SK-N-SH (cell line): Measurements from ENCODE around the gene FGF8. TPM values are rescaled to one million over a fixed set of nuclear protein-coding genes. Genes with fewer than 3 reads are reported as not detected.

ENCODE experiments used
- CTCF ChIA-PET: fragments of 300-600, 350-600 bp; formaldehyde crosslinking; extraction: SDS; loops from one replicate; lab custom pipeline; 2021; lab: Yijun Ruan, JAX
- POLR2A ChIA-PET: fragments of 350-600 bp; sonication (Branson Sonifier 250); formaldehyde crosslinking; extraction: SDS; loops from one replicate; lab custom pipeline; 2020; ENCODE audit warnings: antibody characterized with exemption, inconsistent platforms; lab: Yijun Ruan, JAX
- DNase-seq: peaks from one replicate; pipeline ENCODE4 v3.0.0; 2012
- H2AFZ ChIP-seq: fragments of 200-600 bp; sonication (generic); 2 replicates; pipeline ENCODE4 v1.8.1; 2016; ENCODE audit warnings: antibody characterized with exemption, mild to moderate bottlenecking, low read depth
- H3F3A ChIP-seq: fragments of 200-600 bp; sonication (generic); replicated peaks from 2 replicates; pipeline ENCODE3; 2016; ENCODE audit warnings: antibody characterized with exemption, mild to moderate bottlenecking; ENCODE audit not compliant: insufficient read depth
- H3K27ac ChIP-seq, 2 experiments: fragments of 200-500 bp in 1 of 2; fragments of 200-600 bp in 1 of 2; sonication (Bioruptor generic) in 1 of 2; sonication (generic), shearing (Covaris generic) in 1 of 2; 2 replicates each; pipeline versions ENCODE4 v1.5.1 to v1.6.1; 2014 to 2016; ENCODE audit warnings: low read depth in 2 of 2, inconsistent platforms in 1 of 2, low read length in 1 of 2, mild to moderate bottlenecking in 1 of 2, mixed read lengths in 1 of 2
- H3K27me3 ChIP-seq: fragments of 200-600 bp; sonication (generic), shearing (Covaris generic); 2 replicates; pipeline ENCODE4 v1.6.1; 2016; ENCODE audit warnings: mixed run types; ENCODE audit not compliant: insufficient read depth
- H3K36me3 ChIP-seq, 2 experiments: fragments of 200-500 bp in 1 of 2; fragments of 200-600 bp in 1 of 2; sonication (Bioruptor generic) in 1 of 2; sonication (generic) in 1 of 2; replicated peaks in 1 of 2; 2 replicates each; pipeline versions ENCODE3 to v1.5.1; 2014 to 2016; ENCODE audit warnings: low read length in 1 of 2, mild to moderate bottlenecking in 1 of 2; ENCODE audit not compliant: insufficient read depth in 2 of 2, control insufficient read depth in 1 of 2
- H3K4me1 ChIP-seq, 2 experiments: fragments of 200-500 bp in 1 of 2; fragments of 200-600 bp in 1 of 2; sonication (Bioruptor generic) in 1 of 2; sonication (generic), shearing (Covaris generic) in 1 of 2; 2 replicates each; pipeline versions ENCODE4 v1.5.1 to v1.6.1; 2014 to 2016; ENCODE audit warnings: low read depth in 1 of 2, low read length in 1 of 2, mixed run types in 1 of 2; ENCODE audit not compliant: insufficient read depth in 2 of 2, control insufficient read depth in 1 of 2
- H3K4me2 ChIP-seq: fragments of 200-600 bp; sonication (generic), shearing (Covaris generic); 2 replicates; pipeline ENCODE4 v1.6.1; 2017; ENCODE audit warnings: mixed run types
- H3K4me3 ChIP-seq, 2 experiments: fragments of 200-500 bp in 1 of 2; fragments of 200-600 bp in 1 of 2; sonication (Bioruptor generic) in 1 of 2; sonication (generic), shearing (Covaris generic) in 1 of 2; 2 replicates each; pipeline versions ENCODE4 v1.5.1 to v1.8.1; 2014 to 2016; ENCODE audit warnings: low read depth in 2 of 2, inconsistent platforms in 1 of 2, low read length in 1 of 2, mild to moderate bottlenecking in 1 of 2, mixed read lengths in 1 of 2, moderate library complexity in 1 of 2
- H3K79me2 ChIP-seq: fragments of 200-600 bp; sonication (generic); 2 replicates; pipeline ENCODE4 v1.8.1; 2017; ENCODE audit warnings: mild to moderate bottlenecking; ENCODE audit not compliant: insufficient read depth
- H3K9ac ChIP-seq: fragments of 200-600 bp; sonication (generic); 2 replicates; pipeline ENCODE4 v1.6.1; 2017; ENCODE audit warnings: mixed run types
- H3K9me2 ChIP-seq: fragments of 200-600 bp; sonication (generic); 2 replicates; pipeline ENCODE4 v1.6.1; 2017; ENCODE audit warnings: mixed run types
- H3K9me3 ChIP-seq: fragments of 200-600 bp; sonication (generic); 2 replicates; pipeline ENCODE4 v1.6.1; 2017; ENCODE audit warnings: mixed run types, mild to moderate bottlenecking, moderate library complexity
- H4K20me1 ChIP-seq: fragments of 200-600 bp; sonication (generic); 2 replicates; pipeline ENCODE4 v1.6.1; 2017; ENCODE audit warnings: mild to moderate bottlenecking, mixed run types; ENCODE audit not compliant: insufficient read depth
- CTCF ChIP-seq: fragments of 200-600 bp; sonication (generic); IDR thresholded peaks from 2 replicates; pipeline ENCODE4 v1.6.1; 2017; ENCODE audit warnings: antibody characterized with exemption, mild to moderate bottlenecking, moderate library complexity
- ELF1 ChIP-seq: IDR thresholded peaks from 2 replicates; pipeline ENCODE4 v1.4.0; 2012
- EP300 ChIP-seq, 2 experiments: IDR thresholded peaks; 2 replicates each; pipeline versions ENCODE4 v1.4.0 to v1.6.1; 2012; ENCODE audit warnings: borderline replicate concordance in 1 of 2, low read depth in 1 of 2, low read length in 1 of 2
- FOXJ3 ChIP-seq: sonication (generic); formaldehyde crosslinking; IDR thresholded peaks from 2 replicates; pipeline ENCODE4 v1.5.1; 2020; ENCODE audit warnings: mild to moderate bottlenecking, missing genetic modification reagents
- GATA2 ChIP-seq: sonication (generic); formaldehyde crosslinking; IDR thresholded peaks from 2 replicates; pipeline ENCODE4 v1.5.0; 2020; ENCODE audit warnings: mild to moderate bottlenecking, missing genetic modification reagents
- JUND ChIP-seq: IDR thresholded peaks from 2 replicates; pipeline ENCODE4 v1.4.0; 2012
- NFIC ChIP-seq: IDR thresholded peaks from 2 replicates; pipeline ENCODE4 v1.4.0; 2012; ENCODE audit warnings: borderline replicate concordance
- NRF1 ChIP-seq: IDR thresholded peaks from 2 replicates; pipeline ENCODE4 v1.6.1; 2012; ENCODE audit warnings: low read depth, mild to moderate bottlenecking, low read length
- RCOR1 ChIP-seq: fragments of 150-350 bp; IDR thresholded peaks from 2 replicates; pipeline ENCODE4 v1.6.1; 2017; ENCODE audit warnings: antibody characterized with exemption, low read length
- RFX5 ChIP-seq: IDR thresholded peaks from 2 replicates; pipeline ENCODE4 v1.6.1; 2012; ENCODE audit warnings: mild to moderate bottlenecking, improper control_type of control experiment, low read length
- RXRA ChIP-seq: IDR thresholded peaks from 2 replicates; pipeline ENCODE4 v1.4.0; 2012; ENCODE audit warnings: low read depth, mild to moderate bottlenecking, borderline replicate concordance
- SIN3A ChIP-seq: IDR thresholded peaks from 2 replicates; pipeline ENCODE4 v1.6.1; 2012; ENCODE audit warnings: low read depth, mild to moderate bottlenecking, low read length, moderate library complexity, borderline replicate concordance
- SMC3 ChIP-seq: IDR thresholded peaks from 2 replicates; pipeline ENCODE4 v1.6.1; 2012; ENCODE audit warnings: low read depth, low read length, improper control_type of control experiment
- TAF1 ChIP-seq: IDR thresholded peaks from 2 replicates; pipeline ENCODE4 v1.6.1; 2012; ENCODE audit warnings: low read depth, mild to moderate bottlenecking, low read length, moderate library complexity, borderline replicate concordance
- TCF12 ChIP-seq: IDR thresholded peaks from 2 replicates; pipeline ENCODE4 v1.4.0; 2012
- TEAD4 ChIP-seq: IDR thresholded peaks from 2 replicates; pipeline ENCODE4 v1.4.0; 2012; ENCODE audit warnings: mild to moderate bottlenecking, borderline replicate concordance; ENCODE audit not compliant: insufficient read depth
- YY1 ChIP-seq: IDR thresholded peaks from 2 replicates; pipeline ENCODE4 v1.4.0; 2012; ENCODE audit warnings: low read depth, mild to moderate bottlenecking
- ZBTB33 ChIP-seq: IDR thresholded peaks from 2 replicates; pipeline ENCODE4 v1.4.0; 2012; ENCODE audit warnings: low read depth, borderline replicate concordance
- WGBS: methylation state at CpG from one replicate; pipeline ENCODE4 v1.1.6; 2017; ENCODE audit warnings: low lambda C conversion rate; 5-methylcytosine and 5-hydroxymethylcytosine counted together
- polyA plus RNA-seq, 3 experiments: library from polyadenylated mRNA; depleted of rRNA; stranded (reverse); fragments of >200 nt; gene quantifications; 2 replicates each; pipeline ENCODE4 v1.2.3, GENCODE V29; 2012
- TF ChIP-seq, protein P1 (sequence below): IDR thresholded peaks from 2 replicates; pipeline ENCODE4; 2012
- TF ChIP-seq, protein P2 (sequence below): IDR thresholded peaks from 2 replicates; pipeline ENCODE4 v1.6.1; 2012; ENCODE audit warnings: mild to moderate bottlenecking, low read depth, low read length, moderate library complexity

The FGF8 gene
- polyA plus RNA-seq, 1 of the 3 experiments (the other 2 are of a cell fraction), result not detected

DNA sequence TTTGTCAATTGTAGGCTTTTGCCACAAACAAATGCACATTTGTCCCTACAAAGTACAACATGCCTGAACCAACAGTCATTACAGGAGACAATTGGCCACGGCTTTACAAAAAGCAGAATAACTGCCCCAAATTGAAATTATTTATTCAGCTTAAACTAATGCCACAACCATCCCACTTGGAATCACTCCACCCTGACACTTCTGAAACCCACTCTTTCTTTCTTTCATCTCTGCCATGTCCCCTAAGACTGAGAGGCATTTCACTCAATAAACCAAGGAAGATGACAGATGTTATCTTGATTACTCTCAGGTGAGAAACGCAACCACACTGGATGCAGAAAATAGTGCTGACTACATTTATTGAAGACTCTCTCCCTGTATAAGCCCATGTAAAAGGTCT, 9.9 kb upstream of the FGF8 start:
- Histone ChIP-seq H3K27me3 (no peaks in the 10 kb centered on the region), H3K79me2 (peaks cover 40% of the 10 kb centered on the region), H3K9me3 (no peaks in the 10 kb centered on the region), H3F3A (peaks cover 73% of the 10 kb centered on the region), H4K20me1 (peaks cover 40% of the 10 kb centered on the region), H3K9me2 (no peaks in the 10 kb centered on the region), H3K27ac (no peak overlapping the region), H3K4me2 (no peak overlapping the region), H3K9ac (no peak overlapping the region), H3K4me1 (peaks cover 8 to 22% of the 10 kb centered on the region in 2 experiments; a peak in 3 of 4 replicates), H3K4me3 (no peak overlapping the region), H2AFZ (no peak overlapping the region), H3K36me3 (peaks cover 45 to 68% of the 10 kb centered on the region in 2 experiments)
- ChIA-PET CTCF (interaction anchor here (1.3 to 11.7 kb wide), 2 partner anchors 26 to 181 kb away, joined by 4 to 297 read pairs; no protein-coding TSS in a partner anchor), POLR2A (no interaction called here)
- no peak for TF ChIP-seq RXRA
- TF ChIP-seq SMC3, result no peak
- no peak for TF ChIP-seq CTCF
- no peak for TF ChIP-seq YY1
- no peak for TF ChIP-seq FOXJ3 (CRISPR knock-in tag)
- TF ChIP-seq ZBTB33, result no peak
- TF ChIP-seq TEAD4, result no peak
- TF ChIP-seq EP300 (IDR thresholded peaks at IDR 0.05; ENCODE audit: borderline replicate concordance in 1 of 2, low read depth in 1 of 2, low read length in 1 of 2), result no peak
- TF ChIP-seq TCF12, result no peak
- TF ChIP-seq, protein P1, sequence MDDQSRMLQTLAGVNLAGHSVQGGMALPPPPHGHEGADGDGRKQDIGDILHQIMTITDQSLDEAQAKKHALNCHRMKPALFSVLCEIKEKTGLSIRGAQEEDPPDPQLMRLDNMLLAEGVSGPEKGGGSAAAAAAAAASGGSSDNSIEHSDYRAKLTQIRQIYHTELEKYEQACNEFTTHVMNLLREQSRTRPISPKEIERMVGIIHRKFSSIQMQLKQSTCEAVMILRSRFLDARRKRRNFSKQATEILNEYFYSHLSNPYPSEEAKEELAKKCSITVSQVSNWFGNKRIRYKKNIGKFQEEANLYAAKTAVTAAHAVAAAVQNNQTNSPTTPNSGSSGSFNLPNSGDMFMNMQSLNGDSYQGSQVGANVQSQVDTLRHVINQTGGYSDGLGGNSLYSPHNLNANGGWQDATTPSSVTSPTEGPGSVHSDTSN, result no peak
- TF ChIP-seq GATA2, result no peak
- TF ChIP-seq, protein P2, sequence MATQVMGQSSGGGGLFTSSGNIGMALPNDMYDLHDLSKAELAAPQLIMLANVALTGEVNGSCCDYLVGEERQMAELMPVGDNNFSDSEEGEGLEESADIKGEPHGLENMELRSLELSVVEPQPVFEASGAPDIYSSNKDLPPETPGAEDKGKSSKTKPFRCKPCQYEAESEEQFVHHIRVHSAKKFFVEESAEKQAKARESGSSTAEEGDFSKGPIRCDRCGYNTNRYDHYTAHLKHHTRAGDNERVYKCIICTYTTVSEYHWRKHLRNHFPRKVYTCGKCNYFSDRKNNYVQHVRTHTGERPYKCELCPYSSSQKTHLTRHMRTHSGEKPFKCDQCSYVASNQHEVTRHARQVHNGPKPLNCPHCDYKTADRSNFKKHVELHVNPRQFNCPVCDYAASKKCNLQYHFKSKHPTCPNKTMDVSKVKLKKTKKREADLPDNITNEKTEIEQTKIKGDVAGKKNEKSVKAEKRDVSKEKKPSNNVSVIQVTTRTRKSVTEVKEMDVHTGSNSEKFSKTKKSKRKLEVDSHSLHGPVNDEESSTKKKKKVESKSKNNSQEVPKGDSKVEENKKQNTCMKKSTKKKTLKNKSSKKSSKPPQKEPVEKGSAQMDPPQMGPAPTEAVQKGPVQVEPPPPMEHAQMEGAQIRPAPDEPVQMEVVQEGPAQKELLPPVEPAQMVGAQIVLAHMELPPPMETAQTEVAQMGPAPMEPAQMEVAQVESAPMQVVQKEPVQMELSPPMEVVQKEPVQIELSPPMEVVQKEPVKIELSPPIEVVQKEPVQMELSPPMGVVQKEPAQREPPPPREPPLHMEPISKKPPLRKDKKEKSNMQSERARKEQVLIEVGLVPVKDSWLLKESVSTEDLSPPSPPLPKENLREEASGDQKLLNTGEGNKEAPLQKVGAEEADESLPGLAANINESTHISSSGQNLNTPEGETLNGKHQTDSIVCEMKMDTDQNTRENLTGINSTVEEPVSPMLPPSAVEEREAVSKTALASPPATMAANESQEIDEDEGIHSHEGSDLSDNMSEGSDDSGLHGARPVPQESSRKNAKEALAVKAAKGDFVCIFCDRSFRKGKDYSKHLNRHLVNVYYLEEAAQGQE, result no peak
- TF ChIP-seq ELF1, result no peak
- TF ChIP-seq RCOR1, result no peak
- TF ChIP-seq TAF1, result no peak
- TF ChIP-seq NRF1, result no peak
- no peak for TF ChIP-seq JUND
- no peak for TF ChIP-seq SIN3A
- TF ChIP-seq RFX5, result no peak
- TF ChIP-seq NFIC, result no peak
- DNase-seq, result no peak
- 88% methylated on average over 2 of the region's 2 CpGs for WGBS
